ENCODE data around the gene ACKR4.

ACKR4 gene

GRCh38 chr3:132642539-132642847, 45.4 kb downstream of the ACKR4 start:
- no peak for DNase-seq

- no peak for DNase-seq
Observed at GRCh38 chr3:132643366-132643765, 46.3 kb downstream of the ACKR4 start.

- no peak for DNase-seq
Observed at GRCh38 chr3:132645058-132645457, 48.0 kb downstream of the ACKR4 start.

- no peak for DNase-seq
Observed at GRCh38 chr3:132650153-132650552, 53.1 kb downstream of the ACKR4 start.
